HL-60 (cell line): ENCODE results near the gene ALX4.

Experiments used
- CTCF ChIP-seq: IDR thresholded peaks from one replicate; pipeline ENCODE4 v1.5.1; 2011; ENCODE audit warnings: low read length, control low read depth, inconsistent platforms; ENCODE audit not compliant: insufficient read depth
- GABPA ChIP-seq: IDR thresholded peaks from 2 replicates; pipeline ENCODE4 v1.6.1; 2012; ENCODE audit warnings: low read depth
- POLR2AphosphoS5 ChIP-seq: IDR thresholded peaks from 2 replicates; pipeline ENCODE4 v1.6.1; 2012; ENCODE audit warnings: low read depth
- REST ChIP-seq: IDR thresholded peaks from 2 replicates; pipeline ENCODE4 v1.6.1; 2012; ENCODE audit warnings: low read depth; ENCODE audit not compliant: insufficient replicate concordance

- TF ChIP-seq CTCF = no peak
- TF ChIP-seq GABPA = no peak
- no peak for TF ChIP-seq REST
- no peak for TF ChIP-seq POLR2AphosphoS5
Measured at GRCh38 chr11:44325698-44326097, 15.8 kb upstream of the ALX4 start.
